ENCODE results near the gene PLXNA4. TPM values are rescaled to one million over a fixed set of nuclear protein-coding genes. Genes with fewer than 3 reads are reported as not detected.

PLXNA4 gene
- total RNA-seq, 1 donor from 2014 or later, result 5.2 TPM

DNA sequence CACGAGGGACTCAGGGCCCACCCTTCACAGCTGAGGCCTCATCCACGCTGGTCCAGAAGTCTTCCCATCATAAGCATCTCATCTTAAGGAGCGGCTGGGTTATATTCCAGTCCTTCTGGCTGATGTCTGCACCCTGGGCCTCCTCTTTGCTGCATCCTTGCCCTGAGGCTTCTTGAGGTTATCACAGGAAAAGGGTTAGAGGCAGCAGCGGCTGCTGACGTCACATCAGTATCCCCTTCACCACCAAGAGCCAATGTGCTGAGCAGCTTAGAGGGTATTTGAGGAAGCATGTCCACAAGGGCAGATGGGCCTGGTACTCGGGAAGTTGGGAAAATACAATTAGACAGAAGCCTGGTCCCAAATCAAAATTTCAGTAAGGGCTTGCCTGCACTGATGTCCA is 125.1 kb downstream of the PLXNA4 start:
- H3K9me3 Mint-ChIP-seq, result peaks cover 6% of the 10 kb centered on the region
- no peaks in the 10 kb centered on the region for H3K36me3 Mint-ChIP-seq
- DNase-seq (ENCODE audit: low spot score in 2 of 2, unreplicated experiment in 2 of 2), result no peak
- no peaks in the 10 kb centered on the region for H3K4me1 Mint-ChIP-seq
- H3K4me3 Mint-ChIP-seq, result no peak overlapping the region
- H3K27ac Mint-ChIP-seq, result no peak overlapping the region
- H3K27me3 Mint-ChIP-seq (ENCODE audit: low read depth), result peaks cover 58% of the 10 kb centered on the region
- TF ChIP-seq, protein P1, sequence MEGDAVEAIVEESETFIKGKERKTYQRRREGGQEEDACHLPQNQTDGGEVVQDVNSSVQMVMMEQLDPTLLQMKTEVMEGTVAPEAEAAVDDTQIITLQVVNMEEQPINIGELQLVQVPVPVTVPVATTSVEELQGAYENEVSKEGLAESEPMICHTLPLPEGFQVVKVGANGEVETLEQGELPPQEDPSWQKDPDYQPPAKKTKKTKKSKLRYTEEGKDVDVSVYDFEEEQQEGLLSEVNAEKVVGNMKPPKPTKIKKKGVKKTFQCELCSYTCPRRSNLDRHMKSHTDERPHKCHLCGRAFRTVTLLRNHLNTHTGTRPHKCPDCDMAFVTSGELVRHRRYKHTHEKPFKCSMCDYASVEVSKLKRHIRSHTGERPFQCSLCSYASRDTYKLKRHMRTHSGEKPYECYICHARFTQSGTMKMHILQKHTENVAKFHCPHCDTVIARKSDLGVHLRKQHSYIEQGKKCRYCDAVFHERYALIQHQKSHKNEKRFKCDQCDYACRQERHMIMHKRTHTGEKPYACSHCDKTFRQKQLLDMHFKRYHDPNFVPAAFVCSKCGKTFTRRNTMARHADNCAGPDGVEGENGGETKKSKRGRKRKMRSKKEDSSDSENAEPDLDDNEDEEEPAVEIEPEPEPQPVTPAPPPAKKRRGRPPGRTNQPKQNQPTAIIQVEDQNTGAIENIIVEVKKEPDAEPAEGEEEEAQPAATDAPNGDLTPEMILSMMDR (IDR thresholded peaks at IDR 0.05; ENCODE audit: unreplicated experiment), result no peak

DNA sequence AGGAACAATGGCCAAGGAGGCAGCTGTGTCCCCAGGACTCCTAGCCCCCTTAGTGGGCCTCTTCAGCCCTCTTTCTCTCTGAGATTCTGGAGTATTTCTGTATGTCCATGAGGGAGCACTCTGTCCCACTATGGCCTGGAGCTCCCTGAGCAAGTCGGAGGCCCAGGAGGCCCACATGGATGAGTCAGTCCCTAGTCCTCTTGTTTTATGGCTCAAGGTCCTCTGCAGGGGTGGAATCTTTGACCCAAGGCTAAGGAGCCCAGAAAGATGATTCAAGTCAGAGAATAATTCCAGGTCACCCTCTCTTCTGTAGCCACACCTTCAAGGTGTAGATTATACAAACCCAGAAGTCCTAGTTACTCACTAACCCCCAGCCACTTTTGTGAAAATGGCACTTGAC is 125.6 kb downstream of the PLXNA4 start:
- peaks cover 6% of the 10 kb centered on the region for H3K9me3 Mint-ChIP-seq
- H3K4me3 Mint-ChIP-seq, result no peak overlapping the region
- no peaks in the 10 kb centered on the region for H3K36me3 Mint-ChIP-seq
- H3K27ac Mint-ChIP-seq, result no peak overlapping the region
- H3K4me1 Mint-ChIP-seq, result no peaks in the 10 kb centered on the region
- H3K27me3 Mint-ChIP-seq (ENCODE audit: low read depth), result peaks cover 58% of the 10 kb centered on the region
- TF ChIP-seq, protein P1 (IDR thresholded peaks at IDR 0.05; ENCODE audit: unreplicated experiment), result no peak
- no peak for DNase-seq (ENCODE audit: low spot score in 2 of 2, unreplicated experiment in 2 of 2)

DNA sequence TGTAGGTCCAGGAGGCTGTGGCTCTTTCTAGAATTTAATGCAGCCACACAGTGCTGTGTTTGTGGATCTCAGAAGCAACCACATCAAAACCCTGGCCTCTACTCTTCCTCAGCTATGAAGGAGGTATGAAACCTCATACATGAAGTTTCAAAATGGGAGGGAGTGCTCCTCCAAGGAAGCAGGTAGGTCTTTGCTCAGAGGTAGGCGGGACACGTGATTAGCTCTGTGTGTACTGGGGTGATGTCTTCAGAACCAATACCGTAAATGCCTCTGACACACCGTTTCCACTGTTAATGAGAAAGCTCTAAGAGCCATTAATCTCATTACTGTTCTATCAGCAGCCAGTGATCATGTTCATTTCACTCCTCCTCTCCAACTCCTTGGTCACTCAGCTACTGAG is 126.1 kb downstream of the PLXNA4 start:
- DNase-seq (ENCODE audit: low spot score in 2 of 2, unreplicated experiment in 2 of 2), result no peak
- H3K4me1 Mint-ChIP-seq, result no peaks in the 10 kb centered on the region
- H3K36me3 Mint-ChIP-seq, result no peaks in the 10 kb centered on the region
- TF ChIP-seq, protein P1 (IDR thresholded peaks at IDR 0.05; ENCODE audit: unreplicated experiment), result no peak
- no peak overlapping the region for H3K27ac Mint-ChIP-seq
- H3K27me3 Mint-ChIP-seq (ENCODE audit: low read depth), result peaks cover 60% of the 10 kb centered on the region
- peaks cover 6% of the 10 kb centered on the region for H3K9me3 Mint-ChIP-seq
- H3K4me3 Mint-ChIP-seq, result no peak overlapping the region

DNA sequence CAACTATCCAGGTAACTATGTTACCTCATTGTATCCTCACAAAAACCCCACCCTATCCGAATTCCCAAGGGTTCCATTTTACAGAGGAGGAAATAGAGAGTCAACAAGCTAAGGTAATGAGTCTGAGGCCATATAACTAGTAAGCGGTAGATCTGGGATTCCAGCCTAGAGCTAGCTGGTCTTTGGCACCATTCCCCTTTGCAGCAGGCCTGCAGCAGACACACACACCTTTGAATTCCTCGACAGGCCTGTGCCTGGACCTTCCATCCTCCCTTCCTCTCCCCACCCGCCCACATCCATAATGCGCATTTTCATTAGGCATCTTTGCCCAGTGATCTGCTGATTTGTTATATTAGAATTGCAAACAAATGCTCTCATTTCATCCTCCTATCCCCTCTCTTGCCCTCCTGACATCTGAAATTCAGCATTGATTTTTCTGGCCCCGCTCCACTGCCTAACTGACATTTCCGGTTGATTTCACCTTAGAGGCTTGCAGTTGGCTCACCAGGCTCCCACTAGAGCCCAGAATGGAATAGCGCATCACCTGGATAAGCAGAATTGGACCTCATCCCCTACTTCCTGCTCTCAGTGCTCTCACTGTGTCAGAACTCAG is 129.5 kb downstream of the PLXNA4 start:
- Mint-ChIP-seq H3K4me1 (no peaks in the 10 kb centered on the region), H3K27me3 (ENCODE audit: low read depth) (peaks cover 52% of the 10 kb centered on the region), H3K4me3 (no peak overlapping the region), H3K9me3 (peaks cover 6% of the 10 kb centered on the region), H3K27ac (no peak overlapping the region), H3K36me3 (no peaks in the 10 kb centered on the region)
- TF ChIP-seq, protein P1 (IDR thresholded peaks at IDR 0.05; ENCODE audit: unreplicated experiment), result no peak
- no peak for DNase-seq (ENCODE audit: low spot score in 2 of 2, unreplicated experiment in 2 of 2)

DNA sequence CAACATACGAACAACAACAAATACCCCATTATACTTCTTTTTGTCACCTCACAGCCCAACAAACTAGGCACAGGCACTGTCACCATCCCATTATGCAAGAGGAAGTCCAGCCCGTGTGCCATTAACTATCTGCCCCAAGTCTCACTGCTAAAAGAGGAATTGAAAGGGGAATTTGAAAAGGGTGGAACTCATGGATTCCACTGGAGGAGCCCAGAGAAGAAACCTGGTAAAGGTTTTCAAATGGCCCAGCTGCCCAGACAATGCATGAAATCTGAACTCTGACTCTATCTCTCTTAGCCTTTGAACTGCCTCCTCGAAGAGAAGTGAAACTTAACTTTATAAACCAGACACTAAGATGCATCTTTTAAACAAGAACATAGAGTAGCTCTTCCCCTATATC is 130.0 kb downstream of the PLXNA4 start:
- H3K27me3 Mint-ChIP-seq (ENCODE audit: low read depth), result peaks cover 51% of the 10 kb centered on the region
- no peak for DNase-seq (ENCODE audit: low spot score in 2 of 2, unreplicated experiment in 2 of 2)
- H3K4me1 Mint-ChIP-seq, result no peaks in the 10 kb centered on the region
- H3K9me3 Mint-ChIP-seq, result peaks cover 6% of the 10 kb centered on the region
- no peaks in the 10 kb centered on the region for H3K36me3 Mint-ChIP-seq
- no peak overlapping the region for H3K27ac Mint-ChIP-seq
- TF ChIP-seq, protein P1 (IDR thresholded peaks at IDR 0.05; ENCODE audit: unreplicated experiment), result no peak
- no peak overlapping the region for H3K4me3 Mint-ChIP-seq
